ENCODE data around the gene SPANXA1.
"Not testable (repeated sequence)": the region's sequence is repeated elsewhere in the genome, so short reads cannot be mapped to it uniquely, and the experiment has no call there.

Gene SPANXA1, protein sequence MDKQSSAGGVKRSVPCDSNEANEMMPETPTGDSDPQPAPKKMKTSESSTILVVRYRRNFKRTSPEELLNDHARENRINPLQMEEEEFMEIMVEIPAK

GRCh38 chrX:141584638-141585037 is at the start of gene SPANXA1:
SPANXA1 (minus strand) TSS chrX:141584738; CDS start chrX:141584678, 60 bp downstream.
- DNase-seq, result not testable (repeated sequence)

DNA sequence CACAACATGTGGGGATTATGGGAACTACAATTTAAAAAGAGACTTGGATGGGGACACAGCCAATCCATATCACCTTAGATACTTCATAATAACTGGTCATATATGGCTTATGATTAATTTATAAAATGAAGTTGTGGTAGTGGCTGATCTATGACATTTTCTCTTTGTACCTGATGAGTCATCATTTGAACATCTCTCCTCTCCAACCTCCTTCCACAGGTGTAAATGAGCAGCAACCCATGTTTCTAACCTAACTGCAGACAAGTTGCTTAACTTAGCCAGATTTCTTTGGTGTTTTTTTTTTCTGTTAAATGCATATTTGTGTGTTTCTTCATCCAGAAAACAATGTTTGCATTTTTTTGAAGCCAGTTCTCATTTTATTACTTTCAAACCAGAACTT is 47.6 kb upstream of the SPANXA1 start:
- DNase-seq, result no peak

- no peak for DNase-seq
These were observed 34.8 kb upstream of the SPANXA1 start for GRCh38 chrX:141619336-141619735.

GRCh38 chrX:141609111-141609510 is 24.6 kb upstream of the SPANXA1 start:
- DNase-seq, result no peak

DNA sequence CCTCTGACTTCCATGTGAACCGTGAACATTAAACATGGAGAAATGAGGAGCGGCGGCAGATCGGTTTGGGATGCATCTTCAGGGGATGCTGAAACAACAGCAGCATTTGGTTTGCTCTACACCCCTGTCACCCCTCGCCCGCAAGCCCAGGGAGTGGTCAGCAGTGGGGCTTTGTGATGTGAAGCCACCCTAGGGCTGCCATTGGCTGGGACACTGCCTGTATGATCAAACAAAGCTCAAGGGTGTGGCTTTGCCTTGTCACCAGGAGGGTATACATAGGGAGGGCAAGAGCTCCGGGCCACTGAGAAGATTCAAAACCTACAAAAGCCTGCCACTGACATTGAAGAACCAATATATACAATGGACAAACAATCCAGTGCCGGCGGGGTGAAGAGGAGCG is 4.9 kb upstream of the SPANXA1 start, which contains the start of gene SPANXA2:
Gene SPANXA2 (plus strand): TSS at position 301 of the 400 bp plus-strand sequence. CDS start 60 bp downstream, at position 361.
- DNase-seq, result not testable (repeated sequence)

DNA sequence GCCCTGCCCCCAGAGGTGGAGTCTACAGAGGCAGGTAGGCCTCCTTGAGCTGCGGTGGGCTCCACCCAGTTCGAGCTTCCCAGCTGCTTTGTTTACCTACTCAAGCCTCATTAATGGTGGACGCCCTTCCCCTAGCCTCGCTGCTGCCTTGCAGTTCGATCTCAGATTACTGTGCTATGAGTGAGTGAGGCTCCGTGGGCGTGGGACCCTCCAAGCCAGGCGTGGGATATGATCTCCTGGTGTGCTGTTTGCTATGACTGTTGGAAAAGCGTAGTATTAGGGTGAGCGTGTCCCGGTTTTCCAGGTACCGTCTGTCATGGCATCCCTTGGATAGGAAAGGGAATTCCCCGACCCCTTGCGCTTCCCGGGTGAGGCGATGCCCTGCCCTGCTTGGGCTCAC is 42.0 kb downstream of the SPANXA1 start:
- DNase-seq, result not testable (repeated sequence)
